Measurements from ENCODE around the gene RFC4.

GRCh38 chr3:186759231-186759930, 46.9 kb downstream of the RFC4 start:
- TF ChIP-seq, protein P1, sequence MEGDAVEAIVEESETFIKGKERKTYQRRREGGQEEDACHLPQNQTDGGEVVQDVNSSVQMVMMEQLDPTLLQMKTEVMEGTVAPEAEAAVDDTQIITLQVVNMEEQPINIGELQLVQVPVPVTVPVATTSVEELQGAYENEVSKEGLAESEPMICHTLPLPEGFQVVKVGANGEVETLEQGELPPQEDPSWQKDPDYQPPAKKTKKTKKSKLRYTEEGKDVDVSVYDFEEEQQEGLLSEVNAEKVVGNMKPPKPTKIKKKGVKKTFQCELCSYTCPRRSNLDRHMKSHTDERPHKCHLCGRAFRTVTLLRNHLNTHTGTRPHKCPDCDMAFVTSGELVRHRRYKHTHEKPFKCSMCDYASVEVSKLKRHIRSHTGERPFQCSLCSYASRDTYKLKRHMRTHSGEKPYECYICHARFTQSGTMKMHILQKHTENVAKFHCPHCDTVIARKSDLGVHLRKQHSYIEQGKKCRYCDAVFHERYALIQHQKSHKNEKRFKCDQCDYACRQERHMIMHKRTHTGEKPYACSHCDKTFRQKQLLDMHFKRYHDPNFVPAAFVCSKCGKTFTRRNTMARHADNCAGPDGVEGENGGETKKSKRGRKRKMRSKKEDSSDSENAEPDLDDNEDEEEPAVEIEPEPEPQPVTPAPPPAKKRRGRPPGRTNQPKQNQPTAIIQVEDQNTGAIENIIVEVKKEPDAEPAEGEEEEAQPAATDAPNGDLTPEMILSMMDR (conservative IDR thresholded peaks at IDR 0.05; ENCODE audit: low read depth, low read length) = no peak
- TF ChIP-seq EZH2 (IDR thresholded peaks at IDR 0.05; ENCODE audit: borderline replicate concordance, low read depth, low read length, poor library complexity, severe bottlenecking) = no peak
